GM19351 (cell line): ENCODE measurements around the gene AIG1.
A peak's percentile ranks its signal among the peaks of the same experiment; 100 is the strongest.

Experiments
- ATAC-seq: cut with Tn5 transposase; IDR thresholded peaks from one replicate; pipeline ENCODE4 v1.9.1; 2021; ENCODE audit warnings: mild to moderate bottlenecking, moderate library complexity; ENCODE audit not compliant: unreplicated experiment

AIG1 gene

GRCh38 chr6:143093290-143093689 lies 32.6 kb downstream of the AIG1 start:
- ATAC-seq, result no peak

- ATAC-seq, result no peak
Measured at GRCh38 chr6:143096403-143096802, 35.7 kb downstream of the AIG1 start.

- ATAC-seq, result no peak
Measured at GRCh38 chr6:143097224-143097795, 36.6 kb downstream of the AIG1 start.

- ATAC-seq, result peak; percentile 95
Measured at GRCh38 chr6:143098054-143098671, 37.5 kb downstream of the AIG1 start.

- no peak for ATAC-seq
Measured at GRCh38 chr6:143099647-143100046, 39.0 kb downstream of the AIG1 start.

- ATAC-seq, result no peak
Measured at GRCh38 chr6:143100429-143100828, 39.7 kb downstream of the AIG1 start.

- ATAC-seq, result no peak
Measured at GRCh38 chr6:143103916-143104315, 43.2 kb downstream of the AIG1 start.

GRCh38 chr6:143107440-143107839 lies 46.8 kb downstream of the AIG1 start:
- no peak for ATAC-seq

- no peak for ATAC-seq
Measured at GRCh38 chr6:143107911-143108761, 47.4 kb downstream of the AIG1 start.

- no peak for ATAC-seq
Measured at GRCh38 chr6:143109196-143109595, 48.5 kb downstream of the AIG1 start.

- no peak for ATAC-seq
Measured at GRCh38 chr6:143110572-143110971, 49.9 kb downstream of the AIG1 start.

GRCh38 chr6:143110996-143111395 lies 50.3 kb downstream of the AIG1 start:
- ATAC-seq, result no peak

GRCh38 chr6:143111443-143111842 lies 50.8 kb downstream of the AIG1 start:
- no peak for ATAC-seq

GRCh38 chr6:143112084-143112768 lies 51.5 kb downstream of the AIG1 start:
- ATAC-seq, result peak; percentile 70

- no peak for ATAC-seq
Measured at GRCh38 chr6:143112837-143113236, 52.1 kb downstream of the AIG1 start.

GRCh38 chr6:143115728-143116127 lies 55.0 kb downstream of the AIG1 start:
- no peak for ATAC-seq

GRCh38 chr6:143117108-143117507 lies 56.4 kb downstream of the AIG1 start:
- ATAC-seq, result no peak

GRCh38 chr6:143119260-143119659 lies 58.6 kb downstream of the AIG1 start:
- no peak for ATAC-seq

GRCh38 chr6:143123081-143123480 lies 62.4 kb downstream of the AIG1 start:
- ATAC-seq, result no peak

GRCh38 chr6:143123941-143124340 lies 63.3 kb downstream of the AIG1 start:
- ATAC-seq, result no peak

GRCh38 chr6:143125455-143125854 lies 64.8 kb downstream of the AIG1 start:
- no peak for ATAC-seq
